ENCODE results near the gene DNAJB12. TPM values are rescaled to one million over a fixed set of nuclear protein-coding genes. Genes with fewer than 3 reads are reported as not detected.
"Not testable (repeated sequence)": the region's sequence is repeated elsewhere in the genome, so short reads cannot be mapped to it uniquely, and the experiment has no call there.

DNAJB12 gene
- polyA plus RNA-seq, 6 donors from 2014 or later, result 15.7 to 28.4 (median 18.6) TPM

- no peak for ATAC-seq (ENCODE audit: low read depth in 2 of 2)
- Mint-ChIP-seq H3K27me3 (no peaks in the 10 kb centered on the region), H3K4me3 (peak overlapping the region in 1 of 8 donors; percentile 41)
These were observed 51.1 kb downstream of the DNAJB12 start for GRCh38 chr10:72303424-72304128.

GRCh38 chr10:72298592-72299519, 55.9 kb downstream of the DNAJB12 start:
- no peak for ATAC-seq (ENCODE audit: low read depth in 2 of 2)
- peak overlapping the region; percentile 100 for H3K27ac Mint-ChIP-seq
- peak overlapping the region in 6 of 8 donors; percentile 9 to 92 (median 62) for H3K4me3 Mint-ChIP-seq
- H3K27me3 Mint-ChIP-seq, result no peaks in the 10 kb centered on the region
- H3K9me3 Mint-ChIP-seq, result no peaks in the 10 kb centered on the region
- no peak for DNase-seq
- H3K36me3 Mint-ChIP-seq, result no peaks in the 10 kb centered on the region
- peaks cover 37 to 66% (median 66%) of the 10 kb centered on the region in 3 donors for H3K4me1 Mint-ChIP-seq

More at GRCh38 chr10:72303424-72304128, 51.1 kb downstream of the DNAJB12 start:
- Mint-ChIP-seq H3K9me3 (no peaks in the 10 kb centered on the region), H3K27ac (peak overlapping the region in 4 of 6 donors; percentile 42 to 66 (median 62)), H3K36me3 (no peaks in the 10 kb centered on the region), H3K4me1 (peaks cover 29 to 63% (median 46%) of the 10 kb centered on the region in 3 donors)
- no peak for DNase-seq

GRCh38 chr10:72297805-72298591, 56.7 kb downstream of the DNAJB12 start:
- Mint-ChIP-seq H3K36me3 (no peaks in the 10 kb centered on the region), H3K4me3 (peak overlapping the region; percentile 78 to 95 (median 92)), H3K9me3 (no peaks in the 10 kb centered on the region), H3K27ac (peak overlapping the region; percentile 100), H3K27me3 (no peaks in the 10 kb centered on the region), H3K4me1 (peaks cover 36 to 64% (median 63%) of the 10 kb centered on the region in 3 donors)
- ATAC-seq (ENCODE audit: low read depth in 2 of 2) (peak; percentile 66 to 68), DNase-seq (peak; percentile 94)

- Mint-ChIP-seq H3K27me3 (no peaks in the 10 kb centered on the region), H3K27ac (peak overlapping the region; percentile 100), H3K9me3 (no peaks in the 10 kb centered on the region), H3K36me3 (no peaks in the 10 kb centered on the region), H3K4me3 (peak overlapping the region; percentile 78 to 95 (median 92)), H3K4me1 (peaks cover 40 to 71% (median 69%) of the 10 kb centered on the region in 3 donors)
- DNase-seq (peak; percentile 98), ATAC-seq (ENCODE audit: low read depth in 2 of 2) (peak; percentile 77 to 80)
These were observed 57.4 kb downstream of the DNAJB12 start for GRCh38 chr10:72297281-72297804.

- H3K4me1 Mint-ChIP-seq, result peaks cover 40 to 71% (median 67%) of the 10 kb centered on the region in 3 donors
These were observed 57.9 kb downstream of the DNAJB12 start for GRCh38 chr10:72296829-72297280.

GRCh38 chr10:72295330-72295910, 59.3 kb downstream of the DNAJB12 start:
- H3K4me3 Mint-ChIP-seq, result peak overlapping the region in 6 of 8 donors; percentile 41 to 83 (median 73)
- no peaks in the 10 kb centered on the region for H3K36me3 Mint-ChIP-seq
- peak overlapping the region; percentile 95 to 100 (median 100) for H3K27ac Mint-ChIP-seq
- peaks cover 35 to 62% (median 59%) of the 10 kb centered on the region in 3 donors for H3K4me1 Mint-ChIP-seq
- DNase-seq (no peak), ATAC-seq (ENCODE audit: low read depth in 2 of 2) (no peak)
- no peaks in the 10 kb centered on the region for H3K27me3 Mint-ChIP-seq
- H3K9me3 Mint-ChIP-seq, result no peaks in the 10 kb centered on the region

More at GRCh38 chr10:72296829-72297280, 57.9 kb downstream of the DNAJB12 start:
- Mint-ChIP-seq H3K4me3 (peak overlapping the region; percentile 78 to 95 (median 92)), H3K27ac (peak overlapping the region; percentile 100)
- not testable (repeated sequence) for H3K27me3 Mint-ChIP-seq; H3K36me3 Mint-ChIP-seq; H3K9me3 Mint-ChIP-seq; DNase-seq; ATAC-seq (ENCODE audit: low read depth in 2 of 2)

GRCh38 chr10:72292223-72292691, 62.5 kb downstream of the DNAJB12 start:
- Mint-ChIP-seq H3K4me1 (peaks cover 30 to 46% (median 45%) of the 10 kb centered on the region in 3 donors), H3K9me3 (no peaks in the 10 kb centered on the region), H3K27ac (peak overlapping the region; percentile 34 to 97 (median 74)), H3K27me3 (no peaks in the 10 kb centered on the region), H3K4me3 (peak overlapping the region in 1 of 8 donors; percentile 73), H3K36me3 (no peaks in the 10 kb centered on the region)
- DNase-seq, result no peak
- ATAC-seq (ENCODE audit: low read depth in 2 of 2), result no peak

GRCh38 chr10:72291019-72291532, 63.6 kb downstream of the DNAJB12 start:
- H3K27me3 Mint-ChIP-seq, result no peaks in the 10 kb centered on the region
- ATAC-seq (ENCODE audit: low read depth in 2 of 2), result no peak
- peaks cover 35 to 50% (median 50%) of the 10 kb centered on the region in 3 donors for H3K4me1 Mint-ChIP-seq
- no peaks in the 10 kb centered on the region for H3K36me3 Mint-ChIP-seq
- DNase-seq, result no peak
- peak overlapping the region in 2 of 6 donors; percentile 19 to 34 for H3K27ac Mint-ChIP-seq
- H3K9me3 Mint-ChIP-seq, result no peaks in the 10 kb centered on the region
- peak overlapping the region in 1 of 8 donors; percentile 61 for H3K4me3 Mint-ChIP-seq

- H3K27ac Mint-ChIP-seq, result peak overlapping the region; percentile 24 to 96 (median 65)
- peaks cover 30 to 45% (median 33%) of the 10 kb centered on the region in 3 donors for H3K4me1 Mint-ChIP-seq
- H3K27me3 Mint-ChIP-seq, result no peaks in the 10 kb centered on the region
- DNase-seq (no peak), ATAC-seq (ENCODE audit: low read depth in 2 of 2) (peak; percentile 20 to 27)
- peaks cover 0 to 5% (median 0%) of the 10 kb centered on the region in 7 donors for H3K9me3 Mint-ChIP-seq
- no peaks in the 10 kb centered on the region for H3K36me3 Mint-ChIP-seq
- H3K4me3 Mint-ChIP-seq, result peak overlapping the region in 6 of 8 donors; percentile 0 to 68 (median 40)
These were observed 68.7 kb downstream of the DNAJB12 start for GRCh38 chr10:72285972-72286521.

- H3K9me3 Mint-ChIP-seq, result peaks cover 0 to 5% (median 0%) of the 10 kb centered on the region in 7 donors
- no peak for ATAC-seq (ENCODE audit: low read depth in 2 of 2)
- H3K4me3 Mint-ChIP-seq, result no peak overlapping the region
- DNase-seq, result no peak
- peak overlapping the region in 2 of 6 donors; percentile 12 to 35 for H3K27ac Mint-ChIP-seq
- no peaks in the 10 kb centered on the region for H3K36me3 Mint-ChIP-seq
- H3K4me1 Mint-ChIP-seq, result peaks cover 27 to 56% (median 40%) of the 10 kb centered on the region in 3 donors
- no peaks in the 10 kb centered on the region for H3K27me3 Mint-ChIP-seq
These were observed 71.6 kb downstream of the DNAJB12 start for GRCh38 chr10:72283131-72283530.

Data from naive B cell (primary cell).